HEK293 (cell line): Measurements from ENCODE around the gene POR.
A peak's percentile ranks its signal among the peaks of the same experiment; 100 is the strongest.

Experiments used
- CTCF ChIA-PET: fragments of 350-600 bp; formaldehyde crosslinking; extraction: SDS; loops from one replicate; lab custom pipeline; 2021; ENCODE audit warnings: antibody characterized with exemption; lab: Yijun Ruan, JAX
- POLR2A ChIA-PET: fragments of 300-600 bp; formaldehyde crosslinking; extraction: SDS; loops from one replicate; lab custom pipeline; 2020; ENCODE audit warnings: antibody characterized with exemption, inconsistent platforms; lab: Yijun Ruan, JAX
- H3K27ac ChIP-seq: fragments of 200-500 bp; sonication (Bioruptor generic); 2 replicates; pipeline ENCODE4 v1.5.1; 2014; ENCODE audit warnings: low read depth, low read length, control low read depth, inconsistent platforms; ENCODE audit errors: extremely low read depth
- H3K36me3 ChIP-seq, 2 experiments: fragments of 200-500 bp in 1 of 2; sonication (Bioruptor generic) in 1 of 2; 1 replicate in 1 of 2; 2 replicates in 1 of 2; pipeline ENCODE4 v1.5.1; 2014 to 2017; ENCODE audit warnings: inconsistent platforms in 2 of 2, low read length in 2 of 2; ENCODE audit not compliant: control insufficient read depth in 2 of 2, insufficient read depth in 1 of 2
- H3K4me1 ChIP-seq: fragments of 200-500 bp; sonication (Bioruptor generic); 2 replicates; pipeline ENCODE4 v1.5.1; 2014; ENCODE audit warnings: mild to moderate bottlenecking, low read length, inconsistent platforms; ENCODE audit not compliant: control insufficient read depth, insufficient read depth
- H3K4me3 ChIP-seq: 2 replicates; pipeline ENCODE4 v1.5.1; 2011; ENCODE audit warnings: low read depth, mild to moderate bottlenecking, control low read depth, low read length, moderate library complexity
- H3K9me3 ChIP-seq: fragments of 200-500 bp; sonication (Bioruptor generic); 2 replicates; pipeline ENCODE4 v1.5.1; 2014; ENCODE audit warnings: low read depth, low read length, inconsistent platforms; ENCODE audit not compliant: control insufficient read depth, insufficient read depth
- HOXD13 ChIP-seq: sonication (generic); formaldehyde crosslinking; IDR thresholded peaks from 2 replicates; pipeline ENCODE4 v1.8.0; 2022; ENCODE audit warnings: missing genetic modification reagents, borderline replicate concordance
- MZF1 ChIP-seq: fragments of 450-650 bp; formaldehyde crosslinking; IDR thresholded peaks from 2 replicates; pipeline ENCODE4 v1.5.1; 2017; ENCODE audit warnings: missing biosample characterization, missing genetic modification characterization, borderline replicate concordance
- WT1 ChIP-seq: fragments of 450-650 bp; formaldehyde crosslinking; IDR thresholded peaks from 2 replicates; pipeline ENCODE4 v1.5.1; 2016; ENCODE audit warnings: missing biosample characterization, missing genetic modification characterization
- YY2 ChIP-seq: fragments of 450-650 bp; formaldehyde crosslinking; IDR thresholded peaks from 2 replicates; pipeline ENCODE4 v1.5.1; 2016; ENCODE audit warnings: missing biosample characterization, missing genetic modification characterization
- ZNF157 ChIP-seq: fragments of 450-650 bp; formaldehyde crosslinking; IDR thresholded peaks from 2 replicates; pipeline ENCODE4 v1.5.1; 2016; ENCODE audit warnings: missing biosample characterization, missing genetic modification characterization
- ZNF37A ChIP-seq: fragments of 450-650 bp; IDR thresholded peaks from 2 replicates; pipeline ENCODE4 v1.5.1; 2018; ENCODE audit warnings: missing biosample characterization, missing genetic modification characterization
- ZNF521 ChIP-seq: fragments of 450-650 bp; formaldehyde crosslinking; IDR thresholded peaks from 2 replicates; pipeline ENCODE4 v1.5.1; 2017; ENCODE audit warnings: missing biosample characterization, mild to moderate bottlenecking, missing genetic modification characterization
- ZNF544 ChIP-seq: fragments of 450-650 bp; formaldehyde crosslinking; IDR thresholded peaks from 2 replicates; pipeline ENCODE4 v1.5.0; 2017; ENCODE audit warnings: missing biosample characterization, missing genetic modification characterization
- ZNF600 ChIP-seq: fragments of 450-650 bp; formaldehyde crosslinking; IDR thresholded peaks from 2 replicates; pipeline ENCODE4 v1.5.1; 2016; ENCODE audit warnings: missing biosample characterization, missing genetic modification characterization
- ZNF626 ChIP-seq: fragments of 450-650 bp; sonication (Bioruptor Pico); formaldehyde crosslinking; IDR thresholded peaks from 2 replicates; pipeline ENCODE4 v1.5.1; 2018; ENCODE audit warnings: missing biosample characterization, missing genetic modification characterization, inconsistent platforms
- ZNF645 ChIP-seq: fragments of 450-650 bp; formaldehyde crosslinking; IDR thresholded peaks from 2 replicates; pipeline ENCODE4; 2016; ENCODE audit warnings: missing biosample characterization, missing genetic modification characterization
- ZNF660 ChIP-seq: fragments of 450-650 bp; IDR thresholded peaks from 2 replicates; pipeline ENCODE4 v1.5.1; 2018; ENCODE audit warnings: missing biosample characterization, mild to moderate bottlenecking, missing genetic modification characterization
- TF ChIP-seq, protein P1 (sequence below): fragments of 450-650 bp; formaldehyde crosslinking; IDR thresholded peaks from 2 replicates; pipeline ENCODE4 v1.5.1; 2016; ENCODE audit warnings: missing biosample characterization, missing genetic modification characterization
- TF ChIP-seq, protein P2 (sequence below): fragments of 450-650 bp; formaldehyde crosslinking; IDR thresholded peaks from 2 replicates; pipeline ENCODE4 v1.5.1; 2016; ENCODE audit warnings: missing biosample characterization, missing genetic modification characterization, borderline replicate concordance
- TF ChIP-seq, protein P3 (sequence below): fragments of 450-650 bp; formaldehyde crosslinking; IDR thresholded peaks from 2 replicates; pipeline ENCODE4 v1.5.1; 2016; ENCODE audit warnings: missing biosample characterization, missing genetic modification characterization

Gene POR

DNA sequence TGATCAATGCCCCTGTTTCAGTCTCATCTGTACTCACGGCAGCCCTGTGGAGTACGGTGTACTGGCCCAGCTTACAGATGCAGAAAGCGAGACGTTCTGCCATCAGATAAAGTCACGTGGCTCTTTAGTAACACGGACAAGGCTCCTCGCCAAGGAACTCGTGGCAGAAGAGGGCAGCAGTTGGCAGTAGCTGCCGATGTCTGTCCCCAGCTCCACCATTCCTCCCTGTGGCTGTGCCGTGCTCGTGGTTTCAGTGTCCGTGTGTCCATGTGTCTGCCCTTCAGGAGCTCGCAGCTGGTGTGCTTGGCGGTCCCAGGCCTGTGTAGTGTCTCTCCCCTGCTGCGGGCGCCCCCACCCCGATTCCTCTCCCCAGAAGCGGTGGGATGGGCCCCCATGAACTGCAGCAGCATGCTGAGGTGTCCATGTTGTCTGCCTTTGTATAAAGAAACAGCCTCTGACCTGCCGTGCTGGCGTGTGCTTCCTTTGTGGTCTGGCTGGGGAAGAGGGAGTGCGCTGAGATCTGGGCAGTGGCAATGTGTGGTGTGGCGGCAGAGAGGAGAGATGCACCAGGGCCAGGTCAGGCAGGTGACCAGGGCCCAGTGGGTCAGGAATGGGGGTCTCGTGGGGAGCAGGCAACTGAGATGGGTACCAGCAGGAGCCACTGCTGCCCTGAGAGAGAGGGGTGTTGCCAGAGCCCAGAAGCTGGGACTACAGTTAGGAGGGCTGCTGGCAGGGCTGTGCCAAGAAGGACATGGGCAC is 26.3 kb upstream of the POR start:
- H3K4me3 ChIP-seq, result no peak overlapping the region
- no peaks in the 10 kb centered on the region for H3K4me1 ChIP-seq
- no peak overlapping the region for H3K27ac ChIP-seq
- H3K9me3 ChIP-seq, result no peaks in the 10 kb centered on the region
- TF ChIP-seq, protein P1, sequence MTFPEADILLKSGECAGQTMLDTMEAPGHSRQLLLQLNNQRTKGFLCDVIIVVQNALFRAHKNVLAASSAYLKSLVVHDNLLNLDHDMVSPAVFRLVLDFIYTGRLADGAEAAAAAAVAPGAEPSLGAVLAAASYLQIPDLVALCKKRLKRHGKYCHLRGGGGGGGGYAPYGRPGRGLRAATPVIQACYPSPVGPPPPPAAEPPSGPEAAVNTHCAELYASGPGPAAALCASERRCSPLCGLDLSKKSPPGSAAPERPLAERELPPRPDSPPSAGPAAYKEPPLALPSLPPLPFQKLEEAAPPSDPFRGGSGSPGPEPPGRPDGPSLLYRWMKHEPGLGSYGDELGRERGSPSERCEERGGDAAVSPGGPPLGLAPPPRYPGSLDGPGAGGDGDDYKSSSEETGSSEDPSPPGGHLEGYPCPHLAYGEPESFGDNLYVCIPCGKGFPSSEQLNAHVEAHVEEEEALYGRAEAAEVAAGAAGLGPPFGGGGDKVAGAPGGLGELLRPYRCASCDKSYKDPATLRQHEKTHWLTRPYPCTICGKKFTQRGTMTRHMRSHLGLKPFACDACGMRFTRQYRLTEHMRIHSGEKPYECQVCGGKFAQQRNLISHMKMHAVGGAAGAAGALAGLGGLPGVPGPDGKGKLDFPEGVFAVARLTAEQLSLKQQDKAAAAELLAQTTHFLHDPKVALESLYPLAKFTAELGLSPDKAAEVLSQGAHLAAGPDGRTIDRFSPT, result 0 out of 2 replicates have a peak, but pooled peaks have one; percentile 2
- no peak for TF ChIP-seq ZNF544 (tag by site-specific recombination)
- H3K36me3 ChIP-seq, result peaks cover 21 to 50% of the 10 kb centered on the region in 2 experiments
- ChIA-PET CTCF (no interaction called here), POLR2A (no interaction called here)

GRCh38 chr7:75889223-75889825 is 25.6 kb upstream of the POR start:
- no peak overlapping the region for H3K4me3 ChIP-seq
- ChIA-PET CTCF (interaction anchor here (0.6 kb wide), 1 partner anchor 238 kb away, joined by 3 read pairs; no protein-coding TSS in a partner anchor), POLR2A (interaction anchor here (1.3 kb wide), 1 partner anchor 17 kb away, joined by 3 read pairs; no protein-coding TSS in a partner anchor)
- H3K4me1 ChIP-seq, result no peaks in the 10 kb centered on the region
- no peaks in the 10 kb centered on the region for H3K9me3 ChIP-seq
- peaks cover 14 to 43% of the 10 kb centered on the region in 2 experiments for H3K36me3 ChIP-seq
- TF ChIP-seq ZNF37A (tag by site-specific recombination), result no peak
- no peak for TF ChIP-seq MZF1
- TF ChIP-seq WT1 (tag by site-specific recombination), result no peak
- no peak for TF ChIP-seq ZNF626 (tag by site-specific recombination)
- no peak for TF ChIP-seq ZNF600 (tag by site-specific recombination)
- TF ChIP-seq ZNF660 (tag by site-specific recombination), result no peak
- no peak for TF ChIP-seq YY2
- no peak for TF ChIP-seq HOXD13 (CRISPR knock-in tag)
- no peak for TF ChIP-seq ZNF645 (tag by site-specific recombination)
- TF ChIP-seq, protein P2, sequence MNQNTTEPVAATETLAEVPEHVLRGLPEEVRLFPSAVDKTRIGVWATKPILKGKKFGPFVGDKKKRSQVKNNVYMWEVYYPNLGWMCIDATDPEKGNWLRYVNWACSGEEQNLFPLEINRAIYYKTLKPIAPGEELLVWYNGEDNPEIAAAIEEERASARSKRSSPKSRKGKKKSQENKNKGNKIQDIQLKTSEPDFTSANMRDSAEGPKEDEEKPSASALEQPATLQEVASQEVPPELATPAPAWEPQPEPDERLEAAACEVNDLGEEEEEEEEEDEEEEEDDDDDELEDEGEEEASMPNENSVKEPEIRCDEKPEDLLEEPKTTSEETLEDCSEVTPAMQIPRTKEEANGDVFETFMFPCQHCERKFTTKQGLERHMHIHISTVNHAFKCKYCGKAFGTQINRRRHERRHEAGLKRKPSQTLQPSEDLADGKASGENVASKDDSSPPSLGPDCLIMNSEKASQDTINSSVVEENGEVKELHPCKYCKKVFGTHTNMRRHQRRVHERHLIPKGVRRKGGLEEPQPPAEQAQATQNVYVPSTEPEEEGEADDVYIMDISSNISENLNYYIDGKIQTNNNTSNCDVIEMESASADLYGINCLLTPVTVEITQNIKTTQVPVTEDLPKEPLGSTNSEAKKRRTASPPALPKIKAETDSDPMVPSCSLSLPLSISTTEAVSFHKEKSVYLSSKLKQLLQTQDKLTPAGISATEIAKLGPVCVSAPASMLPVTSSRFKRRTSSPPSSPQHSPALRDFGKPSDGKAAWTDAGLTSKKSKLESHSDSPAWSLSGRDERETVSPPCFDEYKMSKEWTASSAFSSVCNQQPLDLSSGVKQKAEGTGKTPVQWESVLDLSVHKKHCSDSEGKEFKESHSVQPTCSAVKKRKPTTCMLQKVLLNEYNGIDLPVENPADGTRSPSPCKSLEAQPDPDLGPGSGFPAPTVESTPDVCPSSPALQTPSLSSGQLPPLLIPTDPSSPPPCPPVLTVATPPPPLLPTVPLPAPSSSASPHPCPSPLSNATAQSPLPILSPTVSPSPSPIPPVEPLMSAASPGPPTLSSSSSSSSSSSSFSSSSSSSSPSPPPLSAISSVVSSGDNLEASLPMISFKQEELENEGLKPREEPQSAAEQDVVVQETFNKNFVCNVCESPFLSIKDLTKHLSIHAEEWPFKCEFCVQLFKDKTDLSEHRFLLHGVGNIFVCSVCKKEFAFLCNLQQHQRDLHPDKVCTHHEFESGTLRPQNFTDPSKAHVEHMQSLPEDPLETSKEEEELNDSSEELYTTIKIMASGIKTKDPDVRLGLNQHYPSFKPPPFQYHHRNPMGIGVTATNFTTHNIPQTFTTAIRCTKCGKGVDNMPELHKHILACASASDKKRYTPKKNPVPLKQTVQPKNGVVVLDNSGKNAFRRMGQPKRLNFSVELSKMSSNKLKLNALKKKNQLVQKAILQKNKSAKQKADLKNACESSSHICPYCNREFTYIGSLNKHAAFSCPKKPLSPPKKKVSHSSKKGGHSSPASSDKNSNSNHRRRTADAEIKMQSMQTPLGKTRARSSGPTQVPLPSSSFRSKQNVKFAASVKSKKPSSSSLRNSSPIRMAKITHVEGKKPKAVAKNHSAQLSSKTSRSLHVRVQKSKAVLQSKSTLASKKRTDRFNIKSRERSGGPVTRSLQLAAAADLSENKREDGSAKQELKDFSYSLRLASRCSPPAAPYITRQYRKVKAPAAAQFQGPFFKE, result no peak
- TF ChIP-seq ZNF157, result no peak
- no peak for TF ChIP-seq ZNF521 (tag by site-specific recombination)
- TF ChIP-seq, protein P3, sequence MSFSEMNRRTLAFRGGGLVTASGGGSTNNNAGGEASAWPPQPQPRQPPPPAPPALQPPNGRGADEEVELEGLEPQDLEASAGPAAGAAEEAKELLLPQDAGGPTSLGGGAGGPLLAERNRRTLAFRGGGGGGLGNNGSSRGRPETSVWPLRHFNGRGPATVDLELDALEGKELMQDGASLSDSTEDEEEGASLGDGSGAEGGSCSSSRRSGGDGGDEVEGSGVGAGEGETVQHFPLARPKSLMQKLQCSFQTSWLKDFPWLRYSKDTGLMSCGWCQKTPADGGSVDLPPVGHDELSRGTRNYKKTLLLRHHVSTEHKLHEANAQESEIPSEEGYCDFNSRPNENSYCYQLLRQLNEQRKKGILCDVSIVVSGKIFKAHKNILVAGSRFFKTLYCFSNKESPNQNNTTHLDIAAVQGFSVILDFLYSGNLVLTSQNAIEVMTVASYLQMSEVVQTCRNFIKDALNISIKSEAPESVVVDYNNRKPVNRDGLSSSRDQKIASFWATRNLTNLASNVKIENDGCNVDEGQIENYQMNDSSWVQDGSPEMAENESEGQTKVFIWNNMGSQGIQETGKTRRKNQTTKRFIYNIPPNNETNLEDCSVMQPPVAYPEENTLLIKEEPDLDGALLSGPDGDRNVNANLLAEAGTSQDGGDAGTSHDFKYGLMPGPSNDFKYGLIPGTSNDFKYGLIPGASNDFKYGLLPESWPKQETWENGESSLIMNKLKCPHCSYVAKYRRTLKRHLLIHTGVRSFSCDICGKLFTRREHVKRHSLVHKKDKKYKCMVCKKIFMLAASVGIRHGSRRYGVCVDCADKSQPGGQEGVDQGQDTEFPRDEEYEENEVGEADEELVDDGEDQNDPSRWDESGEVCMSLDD (tag by site-specific recombination), result no peak
- TF ChIP-seq, all 188 proteins: peak for 0
- H3K27ac ChIP-seq, result no peak overlapping the region
